Measurements from ENCODE around the gene SH3GL3.

SH3GL3 gene

DNA sequence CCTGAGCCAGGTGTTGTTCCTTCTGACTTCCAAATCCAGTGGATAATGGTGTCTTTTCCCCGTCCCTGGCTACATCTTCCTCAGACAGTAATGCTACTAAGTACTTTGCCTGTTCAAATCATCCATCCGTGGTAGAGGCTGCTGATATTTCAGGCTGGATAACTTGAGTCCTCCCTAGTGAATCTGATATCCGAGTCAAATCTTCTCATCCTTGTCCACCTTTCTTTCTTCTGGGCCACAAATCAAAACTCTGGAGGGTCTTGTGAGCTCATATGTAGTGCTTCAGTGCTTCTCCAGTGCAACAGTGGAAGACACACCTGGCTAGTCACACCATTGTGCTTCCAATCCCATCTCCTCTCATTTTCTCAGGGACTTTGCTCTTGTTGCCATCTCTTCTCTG is 11.2 kb downstream of the SH3GL3 start:
- DNase-seq (ENCODE audit: insufficient read length, low spot score) (no peak), FAIRE-seq (no peak)

DNA sequence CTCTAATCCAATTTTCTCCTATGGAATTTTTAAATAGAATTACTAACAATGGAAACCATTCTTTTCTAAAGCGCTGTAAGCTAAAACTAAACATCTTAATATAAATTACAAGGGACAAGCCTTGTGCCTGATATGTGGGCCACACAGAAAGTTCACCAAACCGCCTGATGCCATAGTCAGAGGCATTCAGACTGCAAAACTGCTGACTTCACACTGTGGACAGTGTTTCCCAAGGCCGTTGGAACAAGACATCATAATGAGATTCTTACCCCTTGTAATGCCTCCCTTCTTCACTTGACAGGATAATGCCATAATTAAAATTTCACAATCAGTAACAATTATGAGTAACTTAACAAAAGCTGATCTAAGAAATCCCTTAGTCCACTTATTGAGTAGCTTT is 14.9 kb downstream of the SH3GL3 start:
- FAIRE-seq = no peak

GRCh38 chr15:83462953-83463433 is 15.9 kb downstream of the SH3GL3 start:
- FAIRE-seq = no peak
- no peak for DNase-seq (ENCODE audit: insufficient read length, low spot score)

More for the DNA sequence above, 14.9 kb downstream of the SH3GL3 start:
- DNase-seq (ENCODE audit: insufficient read length, low spot score) = no peak

GRCh38 chr15:83470887-83471286 is 23.7 kb downstream of the SH3GL3 start:
- no peak for DNase-seq (ENCODE audit: insufficient read length, low spot score)
- FAIRE-seq = no peak

DNA sequence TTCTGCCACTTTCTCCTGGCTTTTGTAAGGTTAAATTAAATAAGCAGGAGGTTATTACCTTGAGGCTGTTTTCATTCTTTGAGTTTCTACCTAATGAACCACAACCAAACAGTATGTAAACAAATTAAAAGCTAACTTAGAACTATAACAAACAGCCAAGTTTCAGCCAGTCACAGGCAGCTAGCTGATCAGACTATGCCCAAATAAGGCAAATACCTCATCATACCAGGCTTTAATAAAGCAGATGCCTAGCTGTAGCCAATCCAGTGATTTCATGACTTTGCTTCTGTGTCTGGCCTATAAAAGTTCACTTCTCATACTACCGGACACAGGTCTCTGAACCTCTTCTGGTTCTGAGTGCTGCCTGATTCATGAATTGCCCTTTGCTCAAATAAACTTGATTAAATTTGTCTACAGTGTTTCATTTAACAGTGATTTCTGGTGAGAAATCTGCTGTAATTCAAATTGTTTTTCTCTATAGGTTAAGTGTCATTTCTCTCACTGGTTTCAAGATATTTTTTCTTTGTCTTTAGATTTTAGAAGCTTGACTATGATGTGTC is 24.2 kb downstream of the SH3GL3 start:
- FAIRE-seq (no peak), DNase-seq (ENCODE audit: insufficient read length, low spot score) (no peak)

- FAIRE-seq = no peak
These were observed 25.0 kb downstream of the SH3GL3 start for GRCh38 chr15:83472151-83472550.

DNA sequence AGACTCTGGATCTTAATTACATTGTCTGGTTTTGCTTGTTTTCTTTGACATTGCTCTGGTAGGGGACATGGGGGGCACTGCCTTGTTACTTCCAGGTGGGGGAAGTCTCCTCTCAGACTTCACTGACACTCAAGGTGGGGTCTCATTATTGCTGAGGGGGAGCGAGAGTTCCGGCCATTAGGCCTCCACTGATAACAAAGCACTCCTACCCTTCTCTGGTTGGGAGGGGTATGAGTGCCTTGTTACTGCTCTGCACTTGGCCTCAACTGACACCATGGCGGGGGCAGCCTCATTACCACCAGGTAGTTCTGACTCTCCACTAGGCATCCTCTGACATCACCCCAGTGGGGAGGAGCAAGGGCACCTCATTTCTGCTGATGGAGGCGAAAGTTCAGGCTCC is 25.7 kb downstream of the SH3GL3 start:
- DNase-seq (ENCODE audit: insufficient read length, low spot score) (no peak), FAIRE-seq (no peak)

More at GRCh38 chr15:83472151-83472550, 25.0 kb downstream of the SH3GL3 start:
- no peak for DNase-seq (ENCODE audit: insufficient read length, low spot score)

- FAIRE-seq = no peak
These were observed 27.4 kb downstream of the SH3GL3 start for GRCh38 chr15:83474578-83474977.

GRCh38 chr15:83475551-83475950 is 28.4 kb downstream of the SH3GL3 start:
- peak; percentile 41 for DNase-seq (ENCODE audit: insufficient read length, low spot score)
- no peak for FAIRE-seq

More at GRCh38 chr15:83474578-83474977, 27.4 kb downstream of the SH3GL3 start:
- DNase-seq (ENCODE audit: insufficient read length, low spot score) = no peak

- DNase-seq (ENCODE audit: insufficient read length, low spot score) (no peak), FAIRE-seq (no peak)
These were observed 28.9 kb downstream of the SH3GL3 start for GRCh38 chr15:83476066-83476465.

- DNase-seq (ENCODE audit: insufficient read length, low spot score) = no peak
- FAIRE-seq = no peak
These were observed 29.6 kb downstream of the SH3GL3 start for GRCh38 chr15:83476708-83477107.

- DNase-seq (ENCODE audit: insufficient read length, low spot score) = no peak
- no peak for FAIRE-seq
These were observed 30.1 kb downstream of the SH3GL3 start for GRCh38 chr15:83477172-83477807.

GRCh38 chr15:83477808-83478537 is 30.8 kb downstream of the SH3GL3 start:
- no peak for DNase-seq (ENCODE audit: insufficient read length, low spot score)
- no peak for FAIRE-seq

- FAIRE-seq (no peak), DNase-seq (ENCODE audit: insufficient read length, low spot score) (no peak)
These were observed 36.5 kb downstream of the SH3GL3 start for GRCh38 chr15:83483612-83484011.

DNA sequence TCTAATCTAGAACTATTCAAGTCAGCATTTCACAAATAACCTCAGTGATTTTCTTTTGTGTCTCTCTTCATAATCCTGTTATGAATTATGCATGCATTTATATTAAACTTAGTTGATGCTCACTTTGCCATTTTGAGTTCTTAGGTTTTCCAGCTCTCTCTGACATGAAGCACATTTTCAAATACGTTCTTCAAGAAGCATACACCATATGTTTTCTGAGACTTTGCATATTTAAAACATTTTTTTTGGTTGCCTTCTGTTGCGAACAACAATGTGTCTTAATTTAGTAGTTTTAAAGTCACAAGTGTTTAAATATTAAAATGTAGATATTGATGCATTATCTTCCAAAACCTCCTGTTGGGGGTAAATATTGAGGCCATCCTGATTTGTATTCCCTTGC is 37.5 kb downstream of the SH3GL3 start:
- FAIRE-seq (no peak), DNase-seq (ENCODE audit: insufficient read length, low spot score) (no peak)

DNA sequence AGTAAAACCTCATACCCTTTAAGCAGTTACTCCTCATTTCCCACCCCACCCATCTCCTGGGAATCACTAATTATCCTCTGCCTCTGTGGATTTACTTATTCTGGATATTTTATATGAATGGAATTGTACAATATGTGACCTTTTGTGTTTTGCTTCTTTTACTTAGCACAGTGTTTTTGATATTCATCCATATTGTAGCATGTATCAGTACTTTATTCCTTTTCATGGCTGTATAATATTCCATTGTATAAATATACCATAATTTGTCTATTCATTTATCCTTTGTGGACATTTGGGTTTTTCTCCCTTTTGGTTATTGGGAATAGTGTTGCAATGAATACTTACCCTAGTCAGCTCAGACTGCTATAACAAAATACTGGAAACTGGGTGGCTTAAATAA is 39.2 kb downstream of the SH3GL3 start:
- FAIRE-seq = no peak

DNA sequence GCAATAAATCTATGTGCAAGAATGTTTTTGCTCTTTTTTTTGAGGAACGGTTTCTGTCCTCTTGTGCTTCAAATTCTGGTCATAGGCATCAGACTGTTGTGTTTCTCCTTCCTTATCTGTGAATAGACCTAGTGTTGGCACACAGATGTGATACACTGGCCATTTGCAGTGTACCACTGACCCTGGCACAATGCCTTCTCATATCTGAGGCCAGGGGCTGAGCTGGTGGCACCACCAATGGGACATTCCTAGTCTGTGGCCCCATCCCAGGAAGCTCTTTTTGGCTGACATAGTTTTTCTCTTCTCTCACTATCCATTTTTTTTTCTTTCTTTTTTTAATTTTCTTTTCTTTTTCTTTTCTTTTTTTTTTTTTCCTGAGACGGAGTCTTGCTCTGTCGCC is 40.4 kb downstream of the SH3GL3 start:
- DNase-seq (ENCODE audit: insufficient read length, low spot score) (no peak), FAIRE-seq (no peak)

More for the DNA sequence above, 39.2 kb downstream of the SH3GL3 start:
- no peak for DNase-seq (ENCODE audit: insufficient read length, low spot score)

DNA sequence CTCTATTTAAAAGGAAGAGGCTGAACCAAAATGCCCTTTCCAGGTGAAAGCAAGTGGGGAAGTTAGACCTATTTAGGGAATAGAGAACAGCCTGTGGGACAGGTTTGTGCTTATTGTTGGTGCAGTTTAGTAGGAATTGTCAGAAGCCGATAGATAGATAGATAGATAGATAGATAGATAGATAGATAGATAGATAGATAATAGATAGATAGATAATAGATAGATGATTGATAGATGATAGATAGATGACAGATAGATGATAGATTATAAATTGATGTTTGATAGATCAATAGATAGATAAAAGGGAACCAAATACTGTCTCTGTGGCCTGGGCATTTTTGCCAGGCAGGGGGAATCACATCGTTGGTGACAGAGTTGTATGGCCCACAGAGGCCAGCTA is 42.5 kb downstream of the SH3GL3 start:
- DNase-seq (ENCODE audit: insufficient read length, low spot score) (no peak), FAIRE-seq (no peak)

DNA sequence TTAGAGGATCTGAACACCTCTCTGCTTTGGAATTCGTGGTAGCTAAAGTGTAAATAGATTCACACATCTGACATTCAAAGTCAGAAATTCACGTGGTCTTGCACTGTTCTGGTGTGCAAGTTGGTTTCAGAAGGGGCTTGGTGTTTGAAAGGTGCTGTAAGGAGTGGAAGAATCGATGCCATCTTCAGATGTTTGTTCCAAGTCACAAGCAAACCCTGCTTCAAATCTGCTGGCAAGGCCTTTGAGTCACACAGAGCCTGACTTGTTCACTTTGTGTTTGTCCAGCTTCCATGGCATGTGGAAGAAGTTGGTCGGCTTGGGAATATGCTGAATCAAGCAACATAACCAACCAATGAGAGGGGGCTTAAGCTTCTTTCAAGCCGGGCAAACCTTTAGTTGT is 44.3 kb downstream of the SH3GL3 start:
- DNase-seq (ENCODE audit: insufficient read length, low spot score) (no peak), FAIRE-seq (no peak)

DNA sequence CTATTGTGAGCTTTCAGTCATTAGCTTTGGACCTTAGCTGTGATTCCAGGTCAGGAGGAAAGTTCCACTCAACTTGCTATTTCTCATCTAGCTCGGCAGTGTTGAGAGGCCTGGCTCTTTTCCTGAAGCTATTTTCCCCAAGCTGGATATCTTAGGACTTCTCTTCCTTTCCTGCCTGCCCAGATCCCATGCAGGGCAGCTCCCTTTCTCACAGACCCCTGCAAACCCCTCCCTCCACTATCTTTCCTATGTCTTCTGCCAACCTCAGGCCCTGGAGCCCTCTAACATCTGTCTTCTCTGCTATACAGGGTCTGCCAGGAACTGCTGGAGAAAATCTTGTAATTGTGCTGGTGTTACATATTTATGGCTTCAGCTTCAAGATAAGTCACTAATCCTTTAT is 49.6 kb downstream of the SH3GL3 start:
- FAIRE-seq = no peak
- no peak for DNase-seq (ENCODE audit: insufficient read length, low spot score)

- FAIRE-seq = no peak
- no peak for DNase-seq (ENCODE audit: insufficient read length, low spot score)
These were observed 51.2 kb downstream of the SH3GL3 start for GRCh38 chr15:83498374-83498773.

DNA sequence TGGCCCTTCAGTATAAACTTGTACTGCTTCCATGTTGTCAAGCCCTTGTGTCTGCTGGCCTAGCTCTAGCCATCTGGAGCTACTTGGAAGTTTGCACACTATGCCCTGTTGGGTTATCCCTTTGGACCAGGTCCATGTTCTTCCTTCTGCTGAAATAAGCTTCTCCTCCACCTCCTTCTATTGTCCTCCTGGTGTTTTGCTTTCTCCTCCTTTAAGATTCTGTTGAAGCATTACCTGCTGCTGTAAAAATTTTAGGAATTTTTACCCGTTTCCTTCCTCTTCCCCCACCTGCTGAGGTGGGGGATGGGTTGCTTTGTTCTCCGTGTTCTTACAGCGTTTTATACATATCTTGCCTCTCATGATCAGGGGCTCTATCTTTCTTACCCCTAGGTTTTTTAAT is 51.7 kb downstream of the SH3GL3 start:
- FAIRE-seq (no peak), DNase-seq (ENCODE audit: insufficient read length, low spot score) (no peak)

Data from HTR-8/SVneo (cell line).